Heart left ventricle (tissue), 13 donors: ENCODE results near the gene TBL1X.

Source experiments
- POLR2A ChIP-seq, 2 donors: fragments of 450-650 bp; IDR thresholded peaks; one replicate each; pipeline ENCODE4 v1.6.1; 2017; ENCODE audit warnings: antibody characterized with exemption in 2 of 2, mild to moderate bottlenecking in 2 of 2, moderate library complexity in 2 of 2
- TF ChIP-seq, protein P1 (sequence below), 12 donors: fragments of 200-600 bp; sonication (generic) in 4 of 12; IDR thresholded peaks; one replicate each; pipeline versions ENCODE4 v1.5.0 to v1.8.0; 2018 to 2022; ENCODE audit warnings: antibody characterized with exemption in 12 of 12, mild to moderate bottlenecking in 5 of 12
- donor health status: ischemic (EF 13 %, LVEDD 7.1; RV severe dilation, severe dysfunction).
- donor health status: DM: no; HTN: yes; CAD: no.
- donor health status: DM: no; HTN: no; CAD: no.
- donor health status: ischemic (EF 25% LVEDD 6.9; RV normal size, moderate dysfunction).
- donor health status: ischemic (EF 25% LVEDD 5.7; RV mildly dilated, moderate dysfunction).
- donor health status: ischemic (EF 35%, LVEDD 5.7; RV mildly dilated, moderate dysfunction).
- donor health status: nonischemic (EF 11% LVEDD 7.7; RV severe dilation, severe dysfunction).
- donor health status: DM: yes; HTN: yes; CAD: no.
- donor health status: PGD.
- donor health status: ischemic (EF 29% LVEDD 5.4; RV normal size, mild dysfunction).
- donor health status: nonischemic (EF 23%, LVEDD 6.1; RV moderate dilation, normal function).

DNA sequence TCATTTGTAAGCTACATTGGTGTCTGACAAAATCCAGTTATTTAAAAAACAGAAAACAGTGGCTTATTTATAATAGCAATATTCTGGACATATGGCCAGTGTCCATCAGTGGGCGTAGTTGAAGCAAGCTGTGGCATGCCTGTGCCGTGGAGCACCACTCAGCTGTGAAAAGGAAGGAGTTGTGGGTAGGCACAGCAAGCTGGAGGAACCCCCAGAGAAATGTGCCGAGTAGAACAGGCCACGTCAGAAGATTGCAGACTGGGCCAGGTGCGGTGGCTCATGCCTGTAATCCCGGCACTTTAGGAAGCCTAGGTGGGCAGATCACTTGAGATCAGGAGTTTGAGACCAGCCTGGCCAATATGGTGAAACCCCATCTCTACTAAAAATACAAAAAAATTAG lies 198.4 kb downstream of the TBL1X start:
- TF ChIP-seq, protein P1, sequence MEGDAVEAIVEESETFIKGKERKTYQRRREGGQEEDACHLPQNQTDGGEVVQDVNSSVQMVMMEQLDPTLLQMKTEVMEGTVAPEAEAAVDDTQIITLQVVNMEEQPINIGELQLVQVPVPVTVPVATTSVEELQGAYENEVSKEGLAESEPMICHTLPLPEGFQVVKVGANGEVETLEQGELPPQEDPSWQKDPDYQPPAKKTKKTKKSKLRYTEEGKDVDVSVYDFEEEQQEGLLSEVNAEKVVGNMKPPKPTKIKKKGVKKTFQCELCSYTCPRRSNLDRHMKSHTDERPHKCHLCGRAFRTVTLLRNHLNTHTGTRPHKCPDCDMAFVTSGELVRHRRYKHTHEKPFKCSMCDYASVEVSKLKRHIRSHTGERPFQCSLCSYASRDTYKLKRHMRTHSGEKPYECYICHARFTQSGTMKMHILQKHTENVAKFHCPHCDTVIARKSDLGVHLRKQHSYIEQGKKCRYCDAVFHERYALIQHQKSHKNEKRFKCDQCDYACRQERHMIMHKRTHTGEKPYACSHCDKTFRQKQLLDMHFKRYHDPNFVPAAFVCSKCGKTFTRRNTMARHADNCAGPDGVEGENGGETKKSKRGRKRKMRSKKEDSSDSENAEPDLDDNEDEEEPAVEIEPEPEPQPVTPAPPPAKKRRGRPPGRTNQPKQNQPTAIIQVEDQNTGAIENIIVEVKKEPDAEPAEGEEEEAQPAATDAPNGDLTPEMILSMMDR (IDR thresholded peaks at IDR 0.05), result no peak
- no peak for TF ChIP-seq POLR2A (IDR thresholded peaks at IDR 0.05)
